Natural killer cell (primary cell): Measurements from ENCODE around the gene PRKCG. TPM values are rescaled to one million over a fixed set of nuclear protein-coding genes. Genes with fewer than 3 reads are reported as not detected.

Experiments
- ATAC-seq, 3 donors: fragments of 150-1000 bp in 2 of 3; fragments of 200-7000 bp in 1 of 3; cut with Tn5 transposase; 1 replicate in 1 of 3; 2 replicates in 2 of 3; pipeline ENCODE4 v1.10.0; 2021; ENCODE audit warnings: mild to moderate bottlenecking in 2 of 3, moderate library complexity in 2 of 3
- DNase-seq, 2 donors: peaks; one replicate each; pipeline versions ENCODE4 v3.0.0 to v3.0.0-alpha.2; 2013 to 2021; ENCODE audit warnings: mixed read lengths in 1 of 2
- H3K27ac ChIP-seq: one replicate; pipeline ENCODE4 v1.5.1; 2013; ENCODE audit warnings: mild to moderate bottlenecking, low read length
- H3K27me3 ChIP-seq: one replicate; pipeline ENCODE4 v1.6.1; 2013; ENCODE audit warnings: low read length; ENCODE audit not compliant: control insufficient read depth, insufficient read depth
- H3K36me3 ChIP-seq: one replicate; pipeline ENCODE4 v1.6.1; 2013; ENCODE audit warnings: low read length; ENCODE audit not compliant: control insufficient read depth, insufficient read depth
- H3K4me1 ChIP-seq: one replicate; pipeline ENCODE4 v1.6.1; 2013; ENCODE audit warnings: low read length; ENCODE audit not compliant: control insufficient read depth, insufficient read depth
- H3K4me3 ChIP-seq: one replicate; pipeline ENCODE4 v1.5.1; 2013; ENCODE audit warnings: low read length
- H3K9me3 ChIP-seq: one replicate; pipeline ENCODE4 v1.6.1; 2013; ENCODE audit warnings: low read length; ENCODE audit not compliant: control insufficient read depth, insufficient read depth
- H3K27ac Mint-ChIP-seq, 2 donors: one replicate each; pipeline ENCODE4 v1.8.0; 2022; ENCODE audit warnings: mild to moderate bottlenecking in 2 of 2, mixed read lengths in 2 of 2, moderate library complexity in 1 of 2
- H3K27me3 Mint-ChIP-seq, 2 donors: one replicate each; pipeline ENCODE4 v1.8.0; 2022; ENCODE audit warnings: low read depth in 2 of 2, mixed read lengths in 2 of 2
- H3K36me3 Mint-ChIP-seq: one replicate; pipeline ENCODE4 v1.8.0; 2022; ENCODE audit warnings: mixed read lengths
- H3K4me1 Mint-ChIP-seq, 2 donors: one replicate each; pipeline ENCODE4 v1.8.0; 2022; ENCODE audit warnings: mixed read lengths in 2 of 2
- H3K4me3 Mint-ChIP-seq: one replicate; pipeline ENCODE4 v1.8.0; 2022; ENCODE audit warnings: mild to moderate bottlenecking, moderate library complexity, mixed read lengths
- H3K9me3 Mint-ChIP-seq, 2 donors: one replicate each; pipeline ENCODE4 v1.8.0; 2022; ENCODE audit warnings: mixed read lengths in 2 of 2
- WGBS: methylation state at CpG from one replicate; pipeline ENCODE4 v1.1.7; 2013; ENCODE audit warnings: missing lambda C conversion rate; ENCODE audit not compliant: insufficient coverage; 5-methylcytosine and 5-hydroxymethylcytosine counted together
- intact Hi-C: fragments of 100-400 bp; cut with micrococcal nuclease; formaldehyde crosslinking; loops from one replicate; pipeline ENCODE4 v1.14.2; 2022
- total RNA-seq, 4 donors: library from RNA; stranded (reverse); fragments of 120-200 nt in 1 of 4; gene quantifications; one replicate each; pipeline versions ENCODE4 v1.2.3 to v1.2.4, GENCODE V29; 2013 to 2022
- TF ChIP-seq, protein P1 (sequence below): fragments of 200-600 bp; IDR thresholded peaks from one replicate; pipeline ENCODE4 v1.8.0; 2022; ENCODE audit warnings: antibody characterized with exemption

Gene PRKCG
- total RNA-seq, 3 donors from 2014 or later (not counting 1 experiment from before 2014, with no cell fraction given), result 0.55 to 2.6 (median 1.5) TPM

DNA sequence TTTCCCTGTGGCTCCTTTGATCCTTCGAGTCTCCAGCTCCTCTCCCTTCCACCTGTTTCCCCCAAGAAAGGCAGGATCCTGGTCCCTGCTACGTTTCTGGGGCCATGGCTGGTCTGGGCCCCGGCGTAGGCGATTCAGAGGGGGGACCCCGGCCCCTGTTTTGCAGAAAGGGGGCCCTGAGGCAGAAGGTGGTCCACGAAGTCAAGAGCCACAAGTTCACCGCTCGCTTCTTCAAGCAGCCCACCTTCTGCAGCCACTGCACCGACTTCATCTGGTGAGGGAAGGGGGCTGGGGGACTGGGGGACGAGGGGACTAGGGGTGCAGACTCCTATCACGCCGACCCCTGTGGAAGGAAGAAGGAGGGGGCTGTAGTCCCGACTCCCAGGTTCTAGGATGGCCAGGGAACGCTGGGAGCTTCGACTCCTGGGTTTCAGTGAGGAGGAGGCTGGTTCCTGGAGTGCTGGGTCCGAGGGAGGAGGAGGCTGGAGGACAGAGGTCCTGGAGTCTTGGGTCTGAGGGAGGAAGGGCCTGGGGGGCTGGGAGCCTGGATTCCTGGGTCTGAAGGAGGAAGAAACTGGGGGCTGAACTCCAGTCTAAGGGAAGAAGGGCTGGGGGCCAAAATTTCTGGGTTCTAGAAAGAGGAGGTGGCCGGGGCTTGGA lies 524 bp downstream of the PRKCG start:
- ATAC-seq, result no peak
- no peak overlapping the region for H3K27ac ChIP-seq
- H3K4me3 ChIP-seq, result no peak overlapping the region
- H3K36me3 ChIP-seq, result no peaks in the 10 kb centered on the region
- H3K36me3 Mint-ChIP-seq, result no peaks in the 10 kb centered on the region
- H3K4me1 Mint-ChIP-seq, result peaks cover 0 to 6% of the 10 kb centered on the region in 2 donors
- no peak for DNase-seq
- H3K27me3 ChIP-seq, result peaks cover 44% of the 10 kb centered on the region
- no peak overlapping the region for H3K27ac Mint-ChIP-seq
- H3K9me3 ChIP-seq, result no peaks in the 10 kb centered on the region
- peaks cover 31% of the 10 kb centered on the region for H3K4me1 ChIP-seq
- TF ChIP-seq, protein P1, sequence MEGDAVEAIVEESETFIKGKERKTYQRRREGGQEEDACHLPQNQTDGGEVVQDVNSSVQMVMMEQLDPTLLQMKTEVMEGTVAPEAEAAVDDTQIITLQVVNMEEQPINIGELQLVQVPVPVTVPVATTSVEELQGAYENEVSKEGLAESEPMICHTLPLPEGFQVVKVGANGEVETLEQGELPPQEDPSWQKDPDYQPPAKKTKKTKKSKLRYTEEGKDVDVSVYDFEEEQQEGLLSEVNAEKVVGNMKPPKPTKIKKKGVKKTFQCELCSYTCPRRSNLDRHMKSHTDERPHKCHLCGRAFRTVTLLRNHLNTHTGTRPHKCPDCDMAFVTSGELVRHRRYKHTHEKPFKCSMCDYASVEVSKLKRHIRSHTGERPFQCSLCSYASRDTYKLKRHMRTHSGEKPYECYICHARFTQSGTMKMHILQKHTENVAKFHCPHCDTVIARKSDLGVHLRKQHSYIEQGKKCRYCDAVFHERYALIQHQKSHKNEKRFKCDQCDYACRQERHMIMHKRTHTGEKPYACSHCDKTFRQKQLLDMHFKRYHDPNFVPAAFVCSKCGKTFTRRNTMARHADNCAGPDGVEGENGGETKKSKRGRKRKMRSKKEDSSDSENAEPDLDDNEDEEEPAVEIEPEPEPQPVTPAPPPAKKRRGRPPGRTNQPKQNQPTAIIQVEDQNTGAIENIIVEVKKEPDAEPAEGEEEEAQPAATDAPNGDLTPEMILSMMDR, result no peak
- no peaks in the 10 kb centered on the region for H3K9me3 Mint-ChIP-seq
- intact Hi-C loops, result no loop called here
- peaks cover 15 to 20% of the 10 kb centered on the region in 2 donors for H3K27me3 Mint-ChIP-seq
- H3K4me3 Mint-ChIP-seq, result peak overlapping the region; percentile 8
- 7% methylated on average over 18 of the region's 18 CpGs for WGBS

GRCh38 chr19:53883231-53883661 lies 1.2 kb downstream of the PRKCG start:
- intact Hi-C loops, result no loop called here
- TF ChIP-seq, protein P1, result no peak
- 2% methylated on average over 12 of the region's 19 CpGs for WGBS
- H3K4me3 Mint-ChIP-seq, result no peak overlapping the region
- Histone ChIP-seq H3K27me3 (peaks cover 44% of the 10 kb centered on the region), H3K4me1 (peaks cover 31% of the 10 kb centered on the region), H3K27ac (no peak overlapping the region), H3K4me3 (no peak overlapping the region), H3K36me3 (no peaks in the 10 kb centered on the region), H3K9me3 (no peaks in the 10 kb centered on the region)
- H3K36me3 Mint-ChIP-seq, result no peaks in the 10 kb centered on the region
- H3K9me3 Mint-ChIP-seq, result no peaks in the 10 kb centered on the region
- H3K4me1 Mint-ChIP-seq, result peaks cover 0 to 6% of the 10 kb centered on the region in 2 donors
- peaks cover 15 to 20% of the 10 kb centered on the region in 2 donors for H3K27me3 Mint-ChIP-seq
- no peak overlapping the region for H3K27ac Mint-ChIP-seq
- no peak for ATAC-seq
- peak; percentile 20 to 62 for DNase-seq

- intact Hi-C loops, result no loop called here
- Histone ChIP-seq H3K9me3 (no peaks in the 10 kb centered on the region), H3K36me3 (no peaks in the 10 kb centered on the region), H3K4me1 (peaks cover 29% of the 10 kb centered on the region), H3K4me3 (no peak overlapping the region), H3K27ac (no peak overlapping the region), H3K27me3 (peaks cover 44% of the 10 kb centered on the region)
- Mint-ChIP-seq H3K36me3 (no peaks in the 10 kb centered on the region), H3K27ac (no peak overlapping the region), H3K27me3 (peaks cover 15 to 20% of the 10 kb centered on the region in 2 donors), H3K4me1 (peaks cover 0 to 6% of the 10 kb centered on the region in 2 donors), H3K9me3 (no peaks in the 10 kb centered on the region), H3K4me3 (no peak overlapping the region)
- TF ChIP-seq, protein P1, result no peak
- DNase-seq (no peak), ATAC-seq (no peak)
- 29% methylated on average over 11 of the region's 11 CpGs for WGBS
Observed at GRCh38 chr19:53883741-53884140, 1.7 kb downstream of the PRKCG start.

DNA sequence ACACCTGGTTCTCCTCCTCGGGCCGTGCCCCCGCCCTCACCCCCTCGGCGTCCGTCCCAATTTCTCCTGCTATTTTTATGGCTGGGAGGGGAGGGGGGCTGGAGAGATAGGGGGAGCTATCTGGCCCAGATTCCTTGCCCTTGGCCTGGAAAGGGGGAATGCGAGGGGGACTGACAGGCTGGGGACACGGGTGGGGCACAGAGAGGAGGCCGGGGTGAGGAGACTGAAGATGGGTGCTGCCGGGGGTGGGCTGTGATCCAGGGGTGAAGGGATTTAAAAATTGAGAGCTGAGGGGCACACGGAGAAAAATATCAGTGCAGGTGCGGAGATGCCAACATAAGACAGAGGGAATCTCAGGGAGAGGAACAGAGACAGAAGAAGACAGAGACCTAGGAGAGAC lies 2.3 kb downstream of the PRKCG start:
- Mint-ChIP-seq H3K4me3 (no peak overlapping the region), H3K4me1 (peaks cover 0 to 6% of the 10 kb centered on the region in 2 donors), H3K9me3 (no peaks in the 10 kb centered on the region), H3K27me3 (peaks cover 15 to 20% of the 10 kb centered on the region in 2 donors), H3K36me3 (no peaks in the 10 kb centered on the region), H3K27ac (no peak overlapping the region)
- Histone ChIP-seq H3K27ac (no peak overlapping the region), H3K4me3 (no peak overlapping the region), H3K4me1 (peaks cover 23% of the 10 kb centered on the region), H3K9me3 (no peaks in the 10 kb centered on the region), H3K27me3 (peaks cover 40% of the 10 kb centered on the region), H3K36me3 (no peaks in the 10 kb centered on the region)
- DNase-seq, result no peak
- ATAC-seq, result no peak
- WGBS, result 43% methylated on average over 12 of the region's 12 CpGs
- intact Hi-C loops, result no loop called here
- TF ChIP-seq, protein P1, result no peak
